Common myeloid progenitor, CD34-positive (primary cell): ENCODE results near the gene KDR.

Experiments
- CTCF ChIA-PET: fragments of 350-600 bp; sonication (Branson Sonifier 250); formaldehyde crosslinking; loops from one replicate; lab custom pipeline; 2021; ENCODE audit warnings: antibody characterized with exemption; lab: Charles Lee
- POLR2A ChIA-PET: fragments of 350-600 bp; sonication (Branson Sonifier 250); formaldehyde crosslinking; loops from one replicate; lab custom pipeline; 2021; ENCODE audit warnings: antibody characterized with exemption; lab: Charles Lee
- DNase-seq, 3 donors: peaks; one replicate each; pipeline versions ENCODE4 v3.0.0 to v3.0.0-alpha.2; 2013
- H3K27ac ChIP-seq, 2 experiments: 1 replicate in 1 of 2; 2 replicates in 1 of 2; pipeline ENCODE4 v1.7.0; 2013; ENCODE audit warnings: inconsistent platforms in 2 of 2, low read length in 2 of 2, mild to moderate bottlenecking in 2 of 2, low read depth in 1 of 2, moderate library complexity in 1 of 2; ENCODE audit not compliant: severe bottlenecking in 2 of 2, insufficient read depth in 1 of 2, poor library complexity in 1 of 2
- H3K27me3 ChIP-seq, 5 experiments: replicated peaks in 2 of 5; 1 replicate in 3 of 5; 2 replicates in 2 of 5; pipeline versions ENCODE4 v1.6.1 to v1.7.0; 2013; ENCODE audit warnings: low read length in 4 of 5, mild to moderate bottlenecking in 2 of 5, moderate library complexity in 2 of 5, inconsistent platforms in 1 of 5; ENCODE audit not compliant: insufficient read depth in 5 of 5, control insufficient read depth in 4 of 5
- H3K36me3 ChIP-seq, 4 experiments: 1 replicate in 2 of 4; 2 replicates in 2 of 4; pipeline versions ENCODE4 v1.6.1 to v1.7.0; 2013; ENCODE audit warnings: low read length in 3 of 4, control low read depth in 1 of 4, mild to moderate bottlenecking in 1 of 4; ENCODE audit not compliant: control insufficient read depth in 4 of 4, insufficient read depth in 4 of 4
- H3K4me1 ChIP-seq, 4 experiments: 1 replicate in 3 of 4; 2 replicates in 1 of 4; pipeline versions ENCODE4 v1.6.1 to v1.7.1; 2013; ENCODE audit warnings: low read length in 3 of 4, mild to moderate bottlenecking in 3 of 4, control low read depth in 1 of 4, inconsistent platforms in 1 of 4, moderate library complexity in 1 of 4; ENCODE audit not compliant: control insufficient read depth in 4 of 4, insufficient read depth in 4 of 4; ENCODE audit errors: control extremely low read depth in 1 of 4
- H3K4me3 ChIP-seq, 7 experiments: 1 replicate in 4 of 7; 2 replicates in 3 of 7; pipeline versions ENCODE4 v1.5.1 to v1.7.0; 2013; ENCODE audit warnings: mild to moderate bottlenecking in 7 of 7, low read length in 6 of 7, moderate library complexity in 6 of 7, inconsistent platforms in 2 of 7, low read depth in 2 of 7, control low read depth in 1 of 7; ENCODE audit not compliant: insufficient read depth in 4 of 7, control insufficient read depth in 1 of 7; ENCODE audit errors: extremely low read depth in 1 of 7
- H3K9me3 ChIP-seq, 5 experiments: 1 replicate in 4 of 5; 2 replicates in 1 of 5; pipeline versions ENCODE4 v1.6.1 to v1.7.1; 2013; ENCODE audit warnings: low read length in 4 of 5, mild to moderate bottlenecking in 2 of 5, inconsistent platforms in 1 of 5, low read depth in 1 of 5, moderate library complexity in 1 of 5; ENCODE audit not compliant: control insufficient read depth in 4 of 5, insufficient read depth in 2 of 5; ENCODE audit errors: control extremely low read depth in 1 of 5
- WGBS: methylation state at CpG from one replicate; pipeline ENCODE4 v1.1.5; 2013; ENCODE audit not compliant: insufficient coverage; 5-methylcytosine and 5-hydroxymethylcytosine counted together

KDR gene

DNA sequence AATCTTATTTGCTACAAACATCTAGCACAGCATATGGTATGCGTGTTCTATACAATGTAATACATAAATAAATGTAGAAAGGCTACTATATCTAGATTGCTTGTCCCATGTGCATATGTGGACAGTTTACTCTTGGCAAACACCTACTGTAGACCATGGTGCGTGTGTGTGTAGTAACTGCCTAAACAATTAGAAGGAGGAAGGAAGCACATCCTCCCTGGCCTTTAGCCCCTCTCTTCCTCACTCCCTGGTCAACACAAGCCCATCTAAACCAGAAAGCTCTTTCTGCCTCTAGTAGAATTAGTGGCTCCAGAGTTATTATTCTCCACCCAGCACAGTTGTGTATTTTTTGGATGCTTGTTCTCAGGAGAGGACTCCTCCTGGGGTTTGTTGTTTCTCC, 73.9 kb downstream of the KDR start:
- H3K27ac ChIP-seq: no peak overlapping the region
- no CpG with 5 or more reads among the region's 2 CpGs for WGBS
- ChIA-PET CTCF (no interaction called here), POLR2A (no interaction called here)
- no peaks in the 10 kb centered on the region for H3K4me1 ChIP-seq
- peaks cover 0 to 5% (median 0%) of the 10 kb centered on the region in 5 experiments for H3K9me3 ChIP-seq
- no peak for DNase-seq
- H3K4me3 ChIP-seq: no peak overlapping the region
- H3K36me3 ChIP-seq: no peaks in the 10 kb centered on the region
- H3K27me3 ChIP-seq: no peaks in the 10 kb centered on the region

DNA sequence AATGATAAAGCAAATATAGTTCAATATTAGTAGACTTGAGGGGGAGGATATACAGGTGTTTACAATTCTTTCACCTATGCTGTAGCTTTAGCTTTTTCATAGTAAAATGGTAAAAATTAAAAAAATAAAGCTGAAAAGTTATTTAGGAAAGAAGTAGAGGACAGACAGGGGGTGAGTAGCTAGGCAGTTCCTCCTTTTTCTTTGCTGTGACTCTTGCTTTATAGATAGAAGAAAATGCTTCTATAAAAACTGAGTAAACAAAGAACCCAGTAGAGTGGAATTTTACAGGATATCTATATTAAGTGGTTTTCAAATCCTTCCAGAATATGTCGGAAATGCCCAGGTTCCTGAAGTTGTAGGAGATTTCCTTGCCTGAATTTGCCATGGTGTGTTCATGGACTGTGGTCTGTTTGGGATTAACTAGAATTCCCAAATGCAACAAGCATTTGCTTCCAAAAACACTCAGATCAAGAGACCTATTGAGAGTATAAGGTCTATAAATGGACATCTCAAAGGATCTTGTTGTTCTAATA, 74.9 kb downstream of the KDR start:
- POLR2A ChIA-PET: no interaction called here
- Histone ChIP-seq H3K36me3 (no peaks in the 10 kb centered on the region), H3K27ac (no peak overlapping the region), H3K9me3 (peaks cover 0 to 5% (median 0%) of the 10 kb centered on the region in 5 experiments), H3K27me3 (no peaks in the 10 kb centered on the region), H3K4me1 (no peaks in the 10 kb centered on the region), H3K4me3 (no peak overlapping the region)
- CTCF ChIA-PET: no interaction called here
- WGBS: 100% methylated on average over 1 of the region's 1 CpG
- DNase-seq: no peak

DNA sequence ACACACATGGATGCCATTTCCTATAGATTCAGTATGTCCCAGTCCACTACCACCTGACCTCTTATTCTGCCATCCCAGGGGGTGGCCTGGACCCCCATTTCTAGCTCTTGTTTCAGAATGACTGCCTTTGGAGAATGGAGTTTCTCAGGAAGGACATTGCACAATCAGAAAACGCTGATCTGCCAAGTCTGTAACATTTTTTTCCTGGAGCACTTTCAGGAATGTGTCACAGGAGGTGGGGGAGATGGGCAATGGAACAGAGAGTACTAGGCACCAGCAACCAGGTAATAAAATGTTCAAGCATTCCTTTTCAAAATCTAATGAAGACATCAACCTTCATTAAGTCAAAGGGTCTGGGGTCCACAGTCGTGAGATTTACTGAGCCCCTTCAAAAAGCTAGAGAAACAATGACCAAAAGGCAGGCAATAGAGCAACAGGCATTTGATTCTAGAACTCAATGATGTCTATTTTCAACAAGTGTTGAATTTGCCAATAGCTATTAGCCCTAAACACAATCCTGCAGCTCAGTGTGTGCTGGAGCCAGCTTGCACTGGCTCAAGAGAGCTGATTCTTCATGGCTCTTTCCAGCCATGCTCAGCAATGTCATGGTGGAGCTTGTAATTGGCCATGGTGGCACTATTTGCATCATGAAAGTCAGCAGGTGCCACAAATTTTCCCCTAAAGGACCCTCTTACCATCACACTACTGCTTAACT, 87.1 kb downstream of the KDR start:
- DNase-seq: no peak
- Histone ChIP-seq H3K4me3 (no peak overlapping the region), H3K27ac (no peak overlapping the region), H3K36me3 (no peaks in the 10 kb centered on the region), H3K27me3 (peaks cover 0 to 18% (median 2%) of the 10 kb centered on the region in 5 experiments), H3K9me3 (peaks cover 0 to 3% (median 0%) of the 10 kb centered on the region in 5 experiments), H3K4me1 (no peaks in the 10 kb centered on the region)
- POLR2A ChIA-PET: no interaction called here
- WGBS: 43% methylated on average over 1 of the region's 2 CpGs
- CTCF ChIA-PET: interaction anchor here (1.5 kb wide), 1 partner anchor 32 kb away, joined by 3 read pairs; no protein-coding TSS in a partner anchor

DNA sequence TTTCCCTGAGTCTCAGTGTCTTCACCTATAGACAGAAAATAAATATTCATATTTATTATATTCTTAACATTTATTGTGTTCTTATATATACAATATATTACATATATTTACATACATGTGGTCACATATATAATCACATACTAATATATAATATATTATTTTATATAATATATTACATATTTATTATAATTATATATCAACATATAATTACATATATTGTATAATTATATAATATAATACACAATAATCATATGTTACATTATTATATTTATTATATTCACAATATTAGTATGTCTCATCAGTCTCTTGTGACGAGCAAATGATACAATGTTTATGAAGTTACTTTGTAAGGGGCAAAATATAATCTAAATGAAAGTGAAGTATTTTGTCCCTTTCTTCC, 87.7 kb downstream of the KDR start:
- POLR2A ChIA-PET: no interaction called here
- Histone ChIP-seq H3K36me3 (no peaks in the 10 kb centered on the region), H3K4me3 (no peak overlapping the region), H3K27me3 (peaks cover 0 to 22% (median 2%) of the 10 kb centered on the region in 5 experiments), H3K9me3 (peaks cover 0 to 3% (median 0%) of the 10 kb centered on the region in 5 experiments), H3K27ac (no peak overlapping the region), H3K4me1 (no peaks in the 10 kb centered on the region)
- DNase-seq: no peak
- CTCF ChIA-PET: no interaction called here
- no CpG with 5 or more reads among the region's 1 CpG for WGBS

DNA sequence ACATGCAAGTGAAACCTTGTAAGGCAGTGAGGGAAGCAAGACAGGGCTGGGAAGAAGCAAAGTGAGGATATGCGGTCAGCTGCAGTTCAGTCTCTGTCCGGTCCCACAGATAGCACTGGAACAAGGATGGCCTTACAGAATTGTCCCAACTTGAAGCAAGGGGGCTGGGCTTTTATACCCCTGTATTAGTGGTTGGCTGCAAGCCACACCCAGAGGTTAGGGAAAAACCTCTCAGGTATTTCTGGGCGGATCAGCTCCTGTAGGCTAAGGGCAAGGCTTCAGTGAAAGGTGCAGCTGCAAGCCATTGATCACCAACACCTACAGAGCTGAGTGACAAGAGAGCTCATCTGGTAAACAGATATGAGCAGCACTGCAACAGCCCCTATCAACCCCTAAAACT, 89.0 kb downstream of the KDR start:
- WGBS: 100% methylated on average over 3 of the region's 3 CpGs
- ChIA-PET POLR2A (no interaction called here), CTCF (no interaction called here)

DNA sequence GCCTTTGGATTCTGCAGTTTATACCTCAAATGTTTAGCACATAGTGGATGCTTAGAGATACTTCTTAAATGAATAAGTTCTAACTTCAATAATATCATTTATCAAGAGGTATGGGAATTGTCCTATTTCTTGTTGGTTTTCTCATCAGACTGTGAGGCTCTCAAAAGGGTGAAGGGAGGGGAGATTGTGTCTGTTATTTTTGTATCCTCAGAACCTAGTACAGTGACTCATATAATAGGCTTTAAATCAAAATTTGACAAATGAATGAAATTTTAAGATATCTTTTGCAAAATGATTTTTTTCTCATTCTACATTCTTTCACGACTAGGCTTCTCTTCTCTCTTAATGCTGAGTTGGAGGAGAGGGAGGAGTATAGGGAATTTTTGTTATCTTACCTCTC, 89.5 kb downstream of the KDR start:
- CTCF ChIA-PET: no interaction called here
- H3K4me3 ChIP-seq: no peak overlapping the region
- POLR2A ChIA-PET: no interaction called here
- H3K9me3 ChIP-seq: no peaks in the 10 kb centered on the region
- DNase-seq: no peak
- H3K36me3 ChIP-seq: no peaks in the 10 kb centered on the region
- WGBS: no CpG with 5 or more reads among the region's 1 CpG
- H3K27ac ChIP-seq: no peak overlapping the region
- H3K4me1 ChIP-seq: no peaks in the 10 kb centered on the region
- H3K27me3 ChIP-seq: peaks cover 0 to 27% (median 2%) of the 10 kb centered on the region in 5 experiments

More for the DNA sequence above, 89.0 kb downstream of the KDR start:
- no peak for DNase-seq
- no peaks in the 10 kb centered on the region for H3K4me1 ChIP-seq
- H3K9me3 ChIP-seq: peaks cover 0 to 3% (median 0%) of the 10 kb centered on the region in 5 experiments
- no peaks in the 10 kb centered on the region for H3K36me3 ChIP-seq
- no peak overlapping the region for H3K27ac ChIP-seq
- H3K27me3 ChIP-seq: peaks cover 0 to 27% (median 2%) of the 10 kb centered on the region in 5 experiments
- no peak overlapping the region for H3K4me3 ChIP-seq

DNA sequence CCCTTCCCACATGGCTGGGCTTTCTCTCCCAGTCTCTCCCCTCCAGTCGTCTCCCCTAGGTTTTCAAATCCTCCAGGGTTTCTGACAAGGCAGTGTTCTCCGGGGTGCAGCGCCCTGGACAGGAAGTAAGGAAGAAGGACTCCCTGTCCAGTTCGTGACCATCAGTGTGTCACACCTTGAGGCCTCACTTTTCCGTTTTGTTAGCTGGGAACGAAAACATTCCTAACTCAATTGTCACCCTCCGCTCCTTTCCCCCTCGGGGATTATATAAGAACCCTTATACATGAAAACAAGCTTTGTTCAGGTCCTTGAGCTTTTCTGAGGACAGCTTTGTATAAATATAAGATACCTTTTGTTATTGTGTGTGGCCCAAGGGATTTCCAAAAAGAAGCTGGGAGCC, 92.1 kb downstream of the KDR start:
- 88% methylated on average over 4 of the region's 8 CpGs for WGBS
- ChIA-PET CTCF (no interaction called here), POLR2A (no interaction called here)
- Histone ChIP-seq H3K9me3 (no peaks in the 10 kb centered on the region), H3K27me3 (peaks cover 0 to 20% (median 2%) of the 10 kb centered on the region in 5 experiments), H3K36me3 (no peaks in the 10 kb centered on the region), H3K4me1 (no peaks in the 10 kb centered on the region), H3K27ac (no peak overlapping the region), H3K4me3 (no peak overlapping the region)
- no peak for DNase-seq
